Spleen (tissue), 7 donors: Measurements from ENCODE around the gene ZNF532.

ENCODE experiments used
- POLR2A ChIP-seq, 3 donors: fragments of 450-650 bp; IDR thresholded peaks; one replicate each; pipeline ENCODE4 v1.5.1; 2017; ENCODE audit warnings: antibody characterized with exemption in 3 of 3, mild to moderate bottlenecking in 1 of 3
- TF ChIP-seq, protein P1 (sequence below), 11 experiments: fragments of 200-600 bp in 7 of 11; fragments of 450-650 bp in 4 of 11; sonication (generic) in 4 of 11; IDR thresholded peaks in 8 of 11; conservative IDR thresholded peaks in 3 of 11; 1 replicate in 7 of 11; 2 replicates in 4 of 11; pipeline versions ENCODE4 v1.4.0 to v1.8.0; 2016 to 2021; ENCODE audit warnings: antibody characterized with exemption in 11 of 11, inconsistent platforms in 4 of 11, mild to moderate bottlenecking in 1 of 11
- donor health status: DM: no; HTN: no; CAD: no; lungs with moderate emphysema.
- donor health status: DM: no; HTN: no; CAD: no.
- donor health status: DM: no; HTN: no; CAD: no.

DNA sequence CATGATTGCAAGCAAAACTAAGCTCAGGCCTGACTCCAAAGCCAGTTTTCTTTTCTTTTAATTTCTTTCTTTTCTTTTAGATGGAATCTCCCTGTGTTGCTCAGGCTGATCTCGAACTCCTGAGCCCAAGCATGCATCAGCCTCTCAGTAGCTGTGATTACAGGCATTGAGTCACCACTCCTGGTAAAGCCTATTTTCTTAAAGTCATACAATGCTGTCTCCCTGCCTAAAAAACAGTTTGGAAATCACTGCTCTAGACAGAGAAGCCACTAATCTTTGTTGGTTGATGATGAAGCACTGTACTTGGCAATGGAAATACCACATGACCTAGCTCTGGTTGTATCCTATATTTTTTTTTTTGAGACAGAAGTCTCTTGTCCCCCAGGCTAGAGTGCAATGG, 33.1 kb upstream of the ZNF532 start:
- TF ChIP-seq, protein P1, sequence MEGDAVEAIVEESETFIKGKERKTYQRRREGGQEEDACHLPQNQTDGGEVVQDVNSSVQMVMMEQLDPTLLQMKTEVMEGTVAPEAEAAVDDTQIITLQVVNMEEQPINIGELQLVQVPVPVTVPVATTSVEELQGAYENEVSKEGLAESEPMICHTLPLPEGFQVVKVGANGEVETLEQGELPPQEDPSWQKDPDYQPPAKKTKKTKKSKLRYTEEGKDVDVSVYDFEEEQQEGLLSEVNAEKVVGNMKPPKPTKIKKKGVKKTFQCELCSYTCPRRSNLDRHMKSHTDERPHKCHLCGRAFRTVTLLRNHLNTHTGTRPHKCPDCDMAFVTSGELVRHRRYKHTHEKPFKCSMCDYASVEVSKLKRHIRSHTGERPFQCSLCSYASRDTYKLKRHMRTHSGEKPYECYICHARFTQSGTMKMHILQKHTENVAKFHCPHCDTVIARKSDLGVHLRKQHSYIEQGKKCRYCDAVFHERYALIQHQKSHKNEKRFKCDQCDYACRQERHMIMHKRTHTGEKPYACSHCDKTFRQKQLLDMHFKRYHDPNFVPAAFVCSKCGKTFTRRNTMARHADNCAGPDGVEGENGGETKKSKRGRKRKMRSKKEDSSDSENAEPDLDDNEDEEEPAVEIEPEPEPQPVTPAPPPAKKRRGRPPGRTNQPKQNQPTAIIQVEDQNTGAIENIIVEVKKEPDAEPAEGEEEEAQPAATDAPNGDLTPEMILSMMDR (IDR thresholded peaks at IDR 0.05 in 8 of 11, conservative IDR thresholded peaks at IDR 0.05 in 3 of 11) = no peak
- TF ChIP-seq POLR2A (IDR thresholded peaks at IDR 0.05) = no peak
